ENCODE measurements around the gene CNTN4.

DNA sequence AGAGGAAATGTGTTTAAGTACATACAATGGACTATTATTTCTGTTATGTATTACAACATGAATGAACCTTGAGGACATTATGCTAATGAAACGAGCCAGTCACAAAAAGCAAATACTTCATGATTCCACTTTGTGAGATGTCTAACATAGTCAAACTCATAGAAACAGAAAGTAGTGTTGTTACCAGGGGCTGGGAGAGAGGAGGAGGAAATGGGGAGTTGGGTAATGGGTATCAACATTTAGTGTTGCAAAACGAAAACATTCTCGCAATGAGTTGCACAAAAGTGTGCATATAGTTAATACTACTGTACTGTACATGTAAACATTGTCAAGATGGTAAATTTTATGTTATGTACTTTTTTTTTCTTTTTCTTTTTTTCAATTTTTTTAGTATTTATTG is 817.2 kb downstream of the CNTN4 start:
- TF ChIP-seq POLR2AphosphoS5 (IDR thresholded peaks at IDR 0.05), result no peak
- TF ChIP-seq, protein P1, sequence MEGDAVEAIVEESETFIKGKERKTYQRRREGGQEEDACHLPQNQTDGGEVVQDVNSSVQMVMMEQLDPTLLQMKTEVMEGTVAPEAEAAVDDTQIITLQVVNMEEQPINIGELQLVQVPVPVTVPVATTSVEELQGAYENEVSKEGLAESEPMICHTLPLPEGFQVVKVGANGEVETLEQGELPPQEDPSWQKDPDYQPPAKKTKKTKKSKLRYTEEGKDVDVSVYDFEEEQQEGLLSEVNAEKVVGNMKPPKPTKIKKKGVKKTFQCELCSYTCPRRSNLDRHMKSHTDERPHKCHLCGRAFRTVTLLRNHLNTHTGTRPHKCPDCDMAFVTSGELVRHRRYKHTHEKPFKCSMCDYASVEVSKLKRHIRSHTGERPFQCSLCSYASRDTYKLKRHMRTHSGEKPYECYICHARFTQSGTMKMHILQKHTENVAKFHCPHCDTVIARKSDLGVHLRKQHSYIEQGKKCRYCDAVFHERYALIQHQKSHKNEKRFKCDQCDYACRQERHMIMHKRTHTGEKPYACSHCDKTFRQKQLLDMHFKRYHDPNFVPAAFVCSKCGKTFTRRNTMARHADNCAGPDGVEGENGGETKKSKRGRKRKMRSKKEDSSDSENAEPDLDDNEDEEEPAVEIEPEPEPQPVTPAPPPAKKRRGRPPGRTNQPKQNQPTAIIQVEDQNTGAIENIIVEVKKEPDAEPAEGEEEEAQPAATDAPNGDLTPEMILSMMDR (IDR thresholded peaks at IDR 0.05), result no peak

All from breast epithelium (tissue), 3 donors.